Mesenchymal stem cell (in vitro differentiated cells and primary cell): ENCODE results near the gene MED10.

Experiments
- DNase-seq: peaks from one replicate; pipeline ENCODE4 v3.0.0-alpha.2; 2013
- H2AFZ ChIP-seq: one replicate; pipeline ENCODE4 v1.6.1; 2013; ENCODE audit warnings: low read depth, mild to moderate bottlenecking, control low read depth, inconsistent platforms, low read length, moderate library complexity
- H2AK5ac ChIP-seq: 2 replicates; pipeline ENCODE4 v1.6.1; 2013; ENCODE audit warnings: low read length, moderate library complexity, mild to moderate bottlenecking, inconsistent platforms; ENCODE audit not compliant: severe bottlenecking
- H2BK120ac ChIP-seq: one replicate; pipeline ENCODE4 v1.6.1; 2013; ENCODE audit warnings: low read depth, mild to moderate bottlenecking, inconsistent platforms, low read length, moderate library complexity
- H2BK12ac ChIP-seq, 2 experiments: one replicate each; pipeline ENCODE4 v1.6.1; 2013; ENCODE audit warnings: inconsistent platforms in 2 of 2, low read length in 2 of 2, mild to moderate bottlenecking in 2 of 2, moderate library complexity in 2 of 2, control low read depth in 1 of 2
- H2BK15ac ChIP-seq: one replicate; pipeline ENCODE4 v1.6.1; 2013; ENCODE audit warnings: mild to moderate bottlenecking, low read depth, inconsistent platforms; ENCODE audit not compliant: poor library complexity, severe bottlenecking
- H2BK5ac ChIP-seq: 2 replicates; pipeline ENCODE4 v1.6.1; 2013; ENCODE audit warnings: low read depth, mild to moderate bottlenecking, low read length, control low read depth, inconsistent platforms; ENCODE audit not compliant: poor library complexity, severe bottlenecking
- H3K14ac ChIP-seq, 2 experiments: one replicate each; pipeline ENCODE4 v1.6.1; 2013; ENCODE audit warnings: inconsistent platforms in 2 of 2, low read length in 2 of 2, control low read depth in 1 of 2, mild to moderate bottlenecking in 1 of 2, moderate library complexity in 1 of 2
- H3K18ac ChIP-seq, 2 experiments: one replicate each; pipeline ENCODE4 v1.6.1; 2013; ENCODE audit warnings: inconsistent platforms in 2 of 2, low read length in 2 of 2, control low read depth in 1 of 2, low read depth in 1 of 2, mild to moderate bottlenecking in 1 of 2
- H3K23ac ChIP-seq, 2 experiments: one replicate each; pipeline ENCODE4 v1.6.1; 2013; ENCODE audit warnings: inconsistent platforms in 2 of 2, low read length in 2 of 2, mild to moderate bottlenecking in 2 of 2, moderate library complexity in 2 of 2, control low read depth in 1 of 2
- H3K27ac ChIP-seq: 2 replicates; pipeline ENCODE4 v1.5.1; 2013; ENCODE audit warnings: mild to moderate bottlenecking, moderate library complexity, low read length, control low read depth, inconsistent platforms; ENCODE audit not compliant: poor library complexity, severe bottlenecking
- H3K27me3 ChIP-seq, 2 experiments: 2 replicates each; pipeline versions ENCODE4 v1.6.1 to v1.7.0; 2013; ENCODE audit warnings: low read length in 2 of 2, mild to moderate bottlenecking in 2 of 2, moderate library complexity in 2 of 2, control low read depth in 1 of 2, inconsistent platforms in 1 of 2; ENCODE audit not compliant: control insufficient read depth in 1 of 2, insufficient read depth in 1 of 2
- H3K36me3 ChIP-seq, 2 experiments: 2 replicates each; pipeline versions ENCODE4 v1.6.1 to v1.7.0; 2013; ENCODE audit warnings: low read length in 2 of 2, control low read depth in 1 of 2, inconsistent platforms in 1 of 2, low read depth in 1 of 2, mild to moderate bottlenecking in 1 of 2; ENCODE audit not compliant: insufficient read depth in 2 of 2, control insufficient read depth in 1 of 2
- H3K4ac ChIP-seq, 2 experiments: one replicate each; pipeline ENCODE4 v1.6.1; 2013; ENCODE audit warnings: inconsistent platforms in 2 of 2, low read length in 2 of 2, mild to moderate bottlenecking in 2 of 2, moderate library complexity in 2 of 2, control low read depth in 1 of 2, low read depth in 1 of 2
- H3K4me1 ChIP-seq: 2 replicates; pipeline ENCODE4 v1.6.1; 2013; ENCODE audit warnings: low read depth, low read length, control low read depth; ENCODE audit not compliant: control insufficient read depth, insufficient read depth
- H3K4me2 ChIP-seq: 2 replicates; pipeline ENCODE4 v1.6.1; 2013; ENCODE audit warnings: low read length, mild to moderate bottlenecking, inconsistent platforms; ENCODE audit not compliant: poor library complexity, severe bottlenecking
- H3K4me3 ChIP-seq, 2 experiments: 2 replicates each; pipeline versions ENCODE4 v1.5.1 to v1.7.0; 2013; ENCODE audit warnings: low read length in 2 of 2, mild to moderate bottlenecking in 2 of 2, control low read depth in 1 of 2, low read depth in 1 of 2; ENCODE audit not compliant: insufficient read depth in 1 of 2
- H3K79me1 ChIP-seq: replicated peaks from 2 replicates; pipeline ENCODE4 v1.6.1; 2013; ENCODE audit warnings: mild to moderate bottlenecking, control low read depth, low read length, inconsistent platforms; ENCODE audit not compliant: poor library complexity, severe bottlenecking
- H3K9ac ChIP-seq: 2 replicates; pipeline ENCODE4 v1.7.0; 2013; ENCODE audit warnings: mild to moderate bottlenecking, low read length, moderate library complexity
- H3K9me3 ChIP-seq: 2 replicates; pipeline ENCODE4 v1.7.0; 2013; ENCODE audit warnings: mild to moderate bottlenecking, low read length; ENCODE audit not compliant: control insufficient read depth
- H4K8ac ChIP-seq: one replicate; pipeline ENCODE4 v1.6.1; 2013; ENCODE audit warnings: inconsistent platforms, mild to moderate bottlenecking, low read length, moderate library complexity
- H4K91ac ChIP-seq: one replicate; pipeline ENCODE4 v1.6.1; 2013; ENCODE audit warnings: mild to moderate bottlenecking, low read length, inconsistent platforms
- WGBS: methylation state at CpG from one replicate; pipeline ENCODE4 v1.1.7; 2013; ENCODE audit warnings: mixed read lengths; 5-methylcytosine and 5-hydroxymethylcytosine counted together

MED10 gene

GRCh38 chr5:6408260-6408596, 29.9 kb upstream of the MED10 start:
- 57% methylated on average over 5 of the region's 5 CpGs for WGBS
- no peak overlapping the region for H2AFZ ChIP-seq
- DNase-seq = no peak
- no peak overlapping the region for H4K8ac ChIP-seq
- H2BK12ac ChIP-seq = no peak overlapping the region
- no peak overlapping the region for H3K4me2 ChIP-seq
- no peak overlapping the region for H3K14ac ChIP-seq
- H3K36me3 ChIP-seq = no peaks in the 10 kb centered on the region
- no peak overlapping the region for H3K9ac ChIP-seq
- H3K4me1 ChIP-seq = no peaks in the 10 kb centered on the region
- H3K4ac ChIP-seq = no peak overlapping the region
- H2BK5ac ChIP-seq = no peak overlapping the region
- H3K79me1 ChIP-seq = no peaks in the 10 kb centered on the region
- H3K23ac ChIP-seq = no peak overlapping the region
- H4K91ac ChIP-seq = no peak overlapping the region
- no peak overlapping the region for H2BK120ac ChIP-seq
- peaks cover 0 to 8% of the 10 kb centered on the region in 2 experiments for H3K27me3 ChIP-seq
- no peak overlapping the region for H3K4me3 ChIP-seq
- H3K9me3 ChIP-seq = peaks cover 5% of the 10 kb centered on the region
- no peak overlapping the region for H3K27ac ChIP-seq
- no peak overlapping the region for H2AK5ac ChIP-seq
- no peak overlapping the region for H2BK15ac ChIP-seq
- no peak overlapping the region for H3K18ac ChIP-seq

GRCh38 chr5:6407558-6408259, 29.4 kb upstream of the MED10 start:
- no peak for DNase-seq
- Histone ChIP-seq H3K79me1 (no peaks in the 10 kb centered on the region), H3K23ac (no peak overlapping the region), H3K36me3 (no peaks in the 10 kb centered on the region), H3K9ac (no peak overlapping the region), H4K91ac (no peak overlapping the region), H3K4me1 (no peaks in the 10 kb centered on the region), H3K27me3 (peaks cover 0 to 6% of the 10 kb centered on the region in 2 experiments), H2AFZ (no peak overlapping the region), H3K14ac (no peak overlapping the region), H2BK15ac (no peak overlapping the region), H3K4me2 (no peak overlapping the region), H3K27ac (no peak overlapping the region), H2AK5ac (no peak overlapping the region), H2BK5ac (no peak overlapping the region), H4K8ac (no peak overlapping the region), H2BK12ac (no peak overlapping the region), H2BK120ac (no peak overlapping the region), H3K9me3 (peaks cover 5% of the 10 kb centered on the region), H3K4ac (no peak overlapping the region), H3K4me3 (no peak overlapping the region), H3K18ac (no peak overlapping the region)
- WGBS = 70% methylated on average over 5 of the region's 6 CpGs

GRCh38 chr5:6405591-6405990, 27.2 kb upstream of the MED10 start:
- Histone ChIP-seq H3K36me3 (no peaks in the 10 kb centered on the region), H4K8ac (no peak overlapping the region), H3K9ac (no peak overlapping the region), H3K4ac (no peak overlapping the region), H3K14ac (no peak overlapping the region), H3K4me3 (no peak overlapping the region), H2BK12ac (no peak overlapping the region), H3K27ac (no peak overlapping the region), H2BK15ac (no peak overlapping the region), H3K18ac (no peak overlapping the region), H3K23ac (no peak overlapping the region), H2BK120ac (no peak overlapping the region), H3K79me1 (no peaks in the 10 kb centered on the region), H3K27me3 (peaks cover 0 to under 1% of the 10 kb centered on the region in 2 experiments), H4K91ac (no peak overlapping the region), H2AK5ac (no peak overlapping the region), H2BK5ac (no peak overlapping the region), H3K9me3 (peaks cover 5% of the 10 kb centered on the region), H3K4me2 (no peak overlapping the region), H3K4me1 (no peaks in the 10 kb centered on the region), H2AFZ (no peak overlapping the region)
- DNase-seq = no peak
- WGBS = 81% methylated on average over 4 of the region's 4 CpGs

GRCh38 chr5:6404129-6404528, 25.8 kb upstream of the MED10 start:
- H4K91ac ChIP-seq = no peak overlapping the region
- H3K9ac ChIP-seq = no peak overlapping the region
- H2BK120ac ChIP-seq = no peak overlapping the region
- H3K14ac ChIP-seq = no peak overlapping the region
- no peak overlapping the region for H3K4me3 ChIP-seq
- H2BK5ac ChIP-seq = no peak overlapping the region
- H3K27ac ChIP-seq = no peak overlapping the region
- H2AFZ ChIP-seq = no peak overlapping the region
- no peak overlapping the region for H3K4me2 ChIP-seq
- H3K18ac ChIP-seq = no peak overlapping the region
- no peak for DNase-seq
- H3K4ac ChIP-seq = no peak overlapping the region
- no peak overlapping the region for H2AK5ac ChIP-seq
- peaks cover 2% of the 10 kb centered on the region for H3K9me3 ChIP-seq
- peaks cover 0 to 5% of the 10 kb centered on the region in 2 experiments for H3K27me3 ChIP-seq
- 86% methylated on average over 3 of the region's 4 CpGs for WGBS
- no peak overlapping the region for H3K23ac ChIP-seq
- no peaks in the 10 kb centered on the region for H3K79me1 ChIP-seq
- H3K36me3 ChIP-seq = no peaks in the 10 kb centered on the region
- H2BK15ac ChIP-seq = no peak overlapping the region
- H4K8ac ChIP-seq = no peak overlapping the region
- H2BK12ac ChIP-seq = no peak overlapping the region
- no peaks in the 10 kb centered on the region for H3K4me1 ChIP-seq
